HG02623 (cell line): ENCODE measurements around the gene HNRNPA1.

Source experiments
- ATAC-seq: cut with Tn5 transposase; IDR thresholded peaks from one replicate; pipeline ENCODE4 v1.9.1; 2021; ENCODE audit warnings: moderate library complexity; ENCODE audit not compliant: unreplicated experiment

HNRNPA1 gene

GRCh38 chr12:54333420-54334034 lies 53.0 kb downstream of the HNRNPA1 start:
- ATAC-seq = no peak
